ENCODE results near the gene TNC. TPM values are rescaled to one million over a fixed set of nuclear protein-coding genes. Genes with fewer than 3 reads are reported as not detected.

TNC gene
- total and polyA plus RNA-seq, 2 donors (not counting 3 experiments of a cell fraction or from before 2014, with no cell fraction given) = 0.29 TPM; not detected in 1

DNA sequence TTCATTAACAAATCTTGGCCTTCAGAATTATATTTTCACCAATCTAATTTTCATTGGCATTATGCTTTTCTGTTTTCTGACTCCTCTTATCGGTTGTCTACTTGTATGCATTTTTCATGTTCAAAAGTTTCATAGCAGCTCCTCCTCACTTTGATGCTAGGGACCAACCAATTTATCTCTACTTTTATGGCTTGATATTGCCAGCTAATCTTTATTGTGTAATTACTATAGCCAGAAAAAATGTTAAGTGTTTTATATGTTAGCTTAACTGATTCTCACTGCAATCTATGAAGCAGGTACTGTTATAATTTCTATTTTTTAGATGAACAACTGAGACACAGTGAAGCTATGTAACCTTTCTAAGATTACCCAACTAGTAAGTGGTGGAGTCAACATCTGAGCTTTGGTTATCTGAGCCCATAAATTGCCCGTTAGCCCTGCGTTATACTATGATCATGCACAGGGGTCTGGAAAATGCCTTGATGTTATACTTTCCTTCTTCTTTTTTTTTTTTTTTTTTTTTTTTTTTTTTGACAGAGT, 34.4 kb upstream of the TNC start:
- Histone ChIP-seq H3K9me3 (replicated peaks; ENCODE audit: control insufficient read depth, insufficient read depth, low read length) (peaks cover 2% of the 10 kb centered on the region), H3K27me3 (ENCODE audit: control insufficient read depth in 2 of 2, insufficient read depth in 2 of 2, low read length in 2 of 2) (no peaks in the 10 kb centered on the region), H3K27ac (ENCODE audit: insufficient read depth, low read depth, low read length) (no peak overlapping the region), H3K79me2 (ENCODE audit: control insufficient read depth, insufficient read depth, low read length) (no peaks in the 10 kb centered on the region), H3K9me1 (replicated peaks; ENCODE audit: control insufficient read depth, extremely low read depth, insufficient read depth, low read length) (no peaks in the 10 kb centered on the region), H3K36me3 (ENCODE audit: control insufficient read depth in 2 of 2, extremely low read depth in 1 of 2, insufficient read depth in 2 of 2, low read length in 2 of 2) (no peaks in the 10 kb centered on the region), H3K4me3 (replicated peaks in 1 of 3; ENCODE audit: insufficient read depth in 1 of 3, low read depth in 1 of 3, low read length in 3 of 3) (no peak overlapping the region), H3K4me2 (ENCODE audit: insufficient read depth, low read length) (no peak overlapping the region), H2AFZ (ENCODE audit: low read depth, low read length) (no peak overlapping the region), H3K4me1 (ENCODE audit: control insufficient read depth, extremely low read depth, insufficient read depth, low read length) (no peaks in the 10 kb centered on the region), H4K20me1 (replicated peaks; ENCODE audit: control insufficient read depth, extremely low read depth, insufficient read depth, low read length) (no peaks in the 10 kb centered on the region), H3K9ac (replicated peaks; ENCODE audit: extremely low read depth, insufficient read depth, low read length) (no peak overlapping the region)
- POLR2A ChIA-PET = no interaction called here
- DNase-seq (ENCODE audit: low read depth, low spot score) (no peak), FAIRE-seq (no peak)
- CTCF ChIA-PET = no interaction called here
- intact Hi-C loops (cut with micrococcal nuclease) (no loop called here), dilution Hi-C loops (cut with MboI; ENCODE audit: extremely low pct_ligation_motif_present, low sequenced_read_pairs) (no loop called here)
- BruUV-seq (replicated peaks) = no TSS peak
- no peak for TF ChIP-seq MYC (IDR thresholded peaks at IDR 0.05; ENCODE audit: low read depth, low read length)
- TF ChIP-seq MAX (IDR thresholded peaks at IDR 0.05; ENCODE audit: insufficient read depth, insufficient read length) = no peak
- no peak for TF ChIP-seq CTCF (IDR thresholded peaks at IDR 0.05; ENCODE audit: extremely low read depth in 1 of 2, insufficient read depth in 1 of 2, low read depth in 1 of 2, low read length in 2 of 2)
- TF ChIP-seq JUN (IDR thresholded peaks at IDR 0.05; ENCODE audit: borderline replicate concordance, insufficient read depth, insufficient read length, low read depth) = no peak
- TF ChIP-seq POLR2AphosphoS5 (IDR thresholded peaks at IDR 0.05; ENCODE audit: insufficient read depth, low read depth, low read length) = no peak
- no peak for TF ChIP-seq EZH2 (IDR thresholded peaks at IDR 0.05; ENCODE audit: borderline replicate concordance, low read depth, low read length, severe bottlenecking)
- TF ChIP-seq GATA2 (IDR thresholded peaks at IDR 0.05; ENCODE audit: insufficient read depth, insufficient read length, low read depth, low read length) = no peak
- no peak for TF ChIP-seq POLR2A (IDR thresholded peaks at IDR 0.05; ENCODE audit: low read depth, low read length)
- no peak for TF ChIP-seq FOS (IDR thresholded peaks at IDR 0.05; ENCODE audit: borderline replicate concordance, insufficient read depth, low read length)

All from endothelial cell of umbilical vein (primary cell).